SK-N-SH treated with all-trans-retinoic acid at 6 μM for 48 hours (cell line): ENCODE measurements around the gene GLT8D1.

ENCODE experiments used
- ATAC-seq: fragments of 200-7000 bp; cut with Tn5 transposase; 3 replicates; pipeline ENCODE4 v1.9.1; 2020; ENCODE audit warnings: mild to moderate bottlenecking, moderate library complexity
- ARNTL ChIP-seq: fragments of 450-650 bp; formaldehyde crosslinking; IDR thresholded peaks from 2 replicates; pipeline ENCODE4 v1.5.0; 2020; ENCODE audit warnings: low read depth, mild to moderate bottlenecking, moderate library complexity, borderline replicate concordance
- BACH2 ChIP-seq: fragments of 250-450 bp; sonication (Bioruptor Pico); IDR thresholded peaks from 2 replicates; pipeline ENCODE4 v1.9.0; 2021; ENCODE audit warnings: mild to moderate bottlenecking, borderline replicate concordance
- CSDC2 ChIP-seq: fragments of 250-450 bp; sonication (Bioruptor Pico); IDR thresholded peaks from 2 replicates; pipeline ENCODE4 v1.5.0; 2020; ENCODE audit warnings: mild to moderate bottlenecking, moderate library complexity
- ESRRG ChIP-seq: fragments of 250-450 bp; sonication (Bioruptor Pico); IDR thresholded peaks from 2 replicates; pipeline ENCODE4 v1.6.1; 2021; ENCODE audit warnings: mild to moderate bottlenecking
- GLIS3 ChIP-seq: fragments of 250-450 bp; sonication (Bioruptor Pico); IDR thresholded peaks from 2 replicates; pipeline ENCODE4 v1.5.0; 2020; ENCODE audit warnings: mild to moderate bottlenecking, moderate library complexity
- ISL1 ChIP-seq: fragments of 250-450 bp; sonication (Bioruptor Pico); IDR thresholded peaks from 2 replicates; pipeline ENCODE4 v2.1.2; 2022; ENCODE audit warnings: mild to moderate bottlenecking, moderate library complexity
- OSR1 ChIP-seq: fragments of 250-450 bp; sonication (Bioruptor Pico); IDR thresholded peaks from 2 replicates; pipeline ENCODE4 v1.8.0; 2022; ENCODE audit warnings: moderate library complexity, mild to moderate bottlenecking, inconsistent platforms
- PPARA ChIP-seq: fragments of 250-450 bp; sonication (Bioruptor Pico); IDR thresholded peaks from 2 replicates; pipeline ENCODE4 v1.5.0; 2020; ENCODE audit warnings: mild to moderate bottlenecking, borderline replicate concordance
- RARB ChIP-seq: fragments of 250-450 bp; sonication (Bioruptor Pico); IDR thresholded peaks from 2 replicates; pipeline ENCODE4 v1.8.0; 2021; ENCODE audit warnings: mild to moderate bottlenecking, moderate library complexity
- SNAI2 ChIP-seq: fragments of 250-450 bp; sonication (Bioruptor Pico); IDR thresholded peaks from 2 replicates; pipeline ENCODE4 v1.5.0; 2020; ENCODE audit warnings: mild to moderate bottlenecking, moderate library complexity
- TCF4 ChIP-seq: fragments of 250-450 bp; sonication (Bioruptor Pico); IDR thresholded peaks from 2 replicates; pipeline ENCODE4 v1.8.0; 2021; ENCODE audit warnings: mild to moderate bottlenecking, moderate library complexity, borderline replicate concordance
- ZC3H10 ChIP-seq: fragments of 250-450 bp; sonication (Bioruptor Pico); IDR thresholded peaks from 2 replicates; pipeline ENCODE4 v1.5.1; 2021; ENCODE audit warnings: mild to moderate bottlenecking, moderate library complexity
- ZFP3 ChIP-seq: fragments of 250-450 bp; sonication (Bioruptor Pico); IDR thresholded peaks from 2 replicates; pipeline ENCODE4 v1.5.0; 2020; ENCODE audit warnings: mild to moderate bottlenecking, moderate library complexity
- ZFP30 ChIP-seq: fragments of 450-650 bp; formaldehyde crosslinking; IDR thresholded peaks from 2 replicates; pipeline ENCODE4 v1.5.0; 2022; ENCODE audit warnings: mild to moderate bottlenecking, moderate library complexity
- ZNF565 ChIP-seq: fragments of 450-650 bp; formaldehyde crosslinking; conservative IDR thresholded peaks from 2 replicates; pipeline ENCODE4 v1.5.0; 2020; ENCODE audit warnings: low read depth, mild to moderate bottlenecking, moderate library complexity
- ZNF8 ChIP-seq: fragments of 450-650 bp; formaldehyde crosslinking; IDR thresholded peaks from 2 replicates; pipeline ENCODE4 v1.5.0; 2020; ENCODE audit warnings: mild to moderate bottlenecking, moderate library complexity
- TF ChIP-seq, protein P1 (sequence below): fragments of 250-450 bp; sonication (Bioruptor Pico); IDR thresholded peaks from 2 replicates; pipeline ENCODE4 v1.5.1; 2021; ENCODE audit warnings: mild to moderate bottlenecking, moderate library complexity
- TF ChIP-seq, protein P2 (sequence below): fragments of 250-450 bp; sonication (Bioruptor Pico); IDR thresholded peaks from 2 replicates; pipeline ENCODE4 v1.8.0; 2021; ENCODE audit warnings: low read depth, mild to moderate bottlenecking, moderate library complexity, borderline replicate concordance
- TF ChIP-seq, protein P3 (sequence below): fragments of 250-450 bp; sonication (Bioruptor Pico); IDR thresholded peaks from 2 replicates; pipeline ENCODE4 v1.5.0; 2020; ENCODE audit warnings: mild to moderate bottlenecking, moderate library complexity
- TF ChIP-seq, protein P4 (sequence below): fragments of 250-450 bp; sonication (Bioruptor Pico); IDR thresholded peaks from 2 replicates; pipeline ENCODE4 v1.8.0; 2020; ENCODE audit warnings: mild to moderate bottlenecking, moderate library complexity, borderline replicate concordance

GLT8D1 gene

DNA sequence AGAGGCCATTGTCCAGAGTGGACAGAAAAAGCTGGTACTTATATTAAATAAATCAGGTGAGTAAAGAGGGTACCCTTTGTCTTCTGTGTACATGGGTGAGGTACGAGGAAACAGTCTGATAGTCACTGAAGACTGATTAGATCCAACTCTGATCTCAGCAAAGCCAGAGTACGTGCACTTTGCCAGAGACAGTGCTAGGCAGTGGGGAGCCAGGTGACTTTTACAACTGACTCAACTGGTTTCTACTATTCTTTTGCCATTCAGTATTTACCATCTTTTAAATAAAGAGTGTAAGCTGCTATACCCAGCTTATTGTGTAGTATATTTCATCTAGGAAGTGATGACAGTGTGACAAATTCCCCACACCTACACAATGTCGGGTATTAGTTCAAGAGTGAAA, 16.4 kb downstream of the GLT8D1 start:
- no peak for ATAC-seq
- TF ChIP-seq, protein P1, sequence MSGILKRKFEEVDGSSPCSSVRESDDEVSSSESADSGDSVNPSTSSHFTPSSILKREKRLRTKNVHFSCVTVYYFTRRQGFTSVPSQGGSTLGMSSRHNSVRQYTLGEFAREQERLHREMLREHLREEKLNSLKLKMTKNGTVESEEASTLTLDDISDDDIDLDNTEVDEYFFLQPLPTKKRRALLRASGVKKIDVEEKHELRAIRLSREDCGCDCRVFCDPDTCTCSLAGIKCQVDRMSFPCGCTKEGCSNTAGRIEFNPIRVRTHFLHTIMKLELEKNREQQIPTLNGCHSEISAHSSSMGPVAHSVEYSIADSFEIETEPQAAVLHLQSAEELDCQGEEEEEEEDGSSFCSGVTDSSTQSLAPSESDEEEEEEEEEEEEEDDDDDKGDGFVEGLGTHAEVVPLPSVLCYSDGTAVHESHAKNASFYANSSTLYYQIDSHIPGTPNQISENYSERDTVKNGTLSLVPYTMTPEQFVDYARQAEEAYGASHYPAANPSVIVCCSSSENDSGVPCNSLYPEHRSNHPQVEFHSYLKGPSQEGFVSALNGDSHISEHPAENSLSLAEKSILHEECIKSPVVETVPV = no peak
- TF ChIP-seq, protein P2, sequence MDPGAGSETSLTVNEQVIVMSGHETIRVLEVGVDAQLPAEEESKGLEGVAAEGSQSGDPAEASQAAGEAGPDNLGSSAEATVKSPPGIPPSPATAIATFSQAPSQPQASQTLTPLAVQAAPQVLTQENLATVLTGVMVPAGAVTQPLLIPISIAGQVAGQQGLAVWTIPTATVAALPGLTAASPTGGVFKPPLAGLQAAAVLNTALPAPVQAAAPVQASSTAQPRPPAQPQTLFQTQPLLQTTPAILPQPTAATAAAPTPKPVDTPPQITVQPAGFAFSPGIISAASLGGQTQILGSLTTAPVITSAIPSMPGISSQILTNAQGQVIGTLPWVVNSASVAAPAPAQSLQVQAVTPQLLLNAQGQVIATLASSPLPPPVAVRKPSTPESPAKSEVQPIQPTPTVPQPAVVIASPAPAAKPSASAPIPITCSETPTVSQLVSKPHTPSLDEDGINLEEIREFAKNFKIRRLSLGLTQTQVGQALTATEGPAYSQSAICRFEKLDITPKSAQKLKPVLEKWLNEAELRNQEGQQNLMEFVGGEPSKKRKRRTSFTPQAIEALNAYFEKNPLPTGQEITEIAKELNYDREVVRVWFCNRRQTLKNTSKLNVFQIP (CRISPR knock-in tag) = no peak
- TF ChIP-seq RARB (no peak), TCF4 (CRISPR knock-in tag) (no peak), ESRRG (CRISPR knock-in tag) (no peak), ZNF8 (CRISPR knock-in tag) (no peak), OSR1 (no peak), ISL1 (CRISPR knock-in tag) (no peak), ARNTL (CRISPR knock-in tag) (no peak), PPARA (CRISPR knock-in tag) (no peak), ZFP30 (CRISPR knock-in tag) (no peak), SNAI2 (no peak), BACH2 (CRISPR knock-in tag) (no peak), ZNF565 (no peak), ZC3H10 (CRISPR knock-in tag) (no peak)
- TF ChIP-seq, protein P3, sequence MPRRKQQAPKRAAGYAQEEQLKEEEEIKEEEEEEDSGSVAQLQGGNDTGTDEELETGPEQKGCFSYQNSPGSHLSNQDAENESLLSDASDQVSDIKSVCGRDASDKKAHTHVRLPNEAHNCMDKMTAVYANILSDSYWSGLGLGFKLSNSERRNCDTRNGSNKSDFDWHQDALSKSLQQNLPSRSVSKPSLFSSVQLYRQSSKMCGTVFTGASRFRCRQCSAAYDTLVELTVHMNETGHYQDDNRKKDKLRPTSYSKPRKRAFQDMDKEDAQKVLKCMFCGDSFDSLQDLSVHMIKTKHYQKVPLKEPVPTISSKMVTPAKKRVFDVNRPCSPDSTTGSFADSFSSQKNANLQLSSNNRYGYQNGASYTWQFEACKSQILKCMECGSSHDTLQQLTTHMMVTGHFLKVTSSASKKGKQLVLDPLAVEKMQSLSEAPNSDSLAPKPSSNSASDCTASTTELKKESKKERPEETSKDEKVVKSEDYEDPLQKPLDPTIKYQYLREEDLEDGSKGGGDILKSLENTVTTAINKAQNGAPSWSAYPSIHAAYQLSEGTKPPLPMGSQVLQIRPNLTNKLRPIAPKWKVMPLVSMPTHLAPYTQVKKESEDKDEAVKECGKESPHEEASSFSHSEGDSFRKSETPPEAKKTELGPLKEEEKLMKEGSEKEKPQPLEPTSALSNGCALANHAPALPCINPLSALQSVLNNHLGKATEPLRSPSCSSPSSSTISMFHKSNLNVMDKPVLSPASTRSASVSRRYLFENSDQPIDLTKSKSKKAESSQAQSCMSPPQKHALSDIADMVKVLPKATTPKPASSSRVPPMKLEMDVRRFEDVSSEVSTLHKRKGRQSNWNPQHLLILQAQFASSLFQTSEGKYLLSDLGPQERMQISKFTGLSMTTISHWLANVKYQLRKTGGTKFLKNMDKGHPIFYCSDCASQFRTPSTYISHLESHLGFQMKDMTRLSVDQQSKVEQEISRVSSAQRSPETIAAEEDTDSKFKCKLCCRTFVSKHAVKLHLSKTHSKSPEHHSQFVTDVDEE = no peak

DNA sequence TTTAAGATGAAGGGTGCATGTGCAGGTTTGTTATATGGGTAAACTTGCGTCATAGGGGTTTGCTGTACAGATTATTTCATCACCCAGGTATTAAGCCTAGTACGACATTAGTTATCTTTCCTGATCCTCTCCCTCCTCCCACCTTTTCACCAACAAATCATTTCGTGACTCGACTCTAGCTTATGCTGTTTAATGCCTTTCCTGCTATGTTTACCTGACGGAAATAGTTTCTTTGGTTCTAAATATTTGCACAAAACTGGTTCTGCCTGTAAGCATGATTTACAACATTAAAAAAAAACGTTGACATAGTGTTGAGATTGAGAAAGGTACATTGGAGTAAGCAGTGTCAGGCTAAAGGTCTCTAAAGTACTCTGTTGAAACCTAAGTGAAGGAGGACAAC, 17.3 kb downstream of the GLT8D1 start:
- ATAC-seq = no peak

More for the DNA sequence above, 17.3 kb downstream of the GLT8D1 start:
- TF ChIP-seq ZFP3 (CRISPR knock-in tag) (no peak), ZNF565 (no peak), ARNTL (CRISPR knock-in tag) (no peak), RARB (no peak), ZFP30 (CRISPR knock-in tag) (no peak), GLIS3 (CRISPR knock-in tag) (no peak), TCF4 (CRISPR knock-in tag) (no peak), CSDC2 (CRISPR knock-in tag) (no peak), BACH2 (CRISPR knock-in tag) (no peak)
- TF ChIP-seq, protein P4, sequence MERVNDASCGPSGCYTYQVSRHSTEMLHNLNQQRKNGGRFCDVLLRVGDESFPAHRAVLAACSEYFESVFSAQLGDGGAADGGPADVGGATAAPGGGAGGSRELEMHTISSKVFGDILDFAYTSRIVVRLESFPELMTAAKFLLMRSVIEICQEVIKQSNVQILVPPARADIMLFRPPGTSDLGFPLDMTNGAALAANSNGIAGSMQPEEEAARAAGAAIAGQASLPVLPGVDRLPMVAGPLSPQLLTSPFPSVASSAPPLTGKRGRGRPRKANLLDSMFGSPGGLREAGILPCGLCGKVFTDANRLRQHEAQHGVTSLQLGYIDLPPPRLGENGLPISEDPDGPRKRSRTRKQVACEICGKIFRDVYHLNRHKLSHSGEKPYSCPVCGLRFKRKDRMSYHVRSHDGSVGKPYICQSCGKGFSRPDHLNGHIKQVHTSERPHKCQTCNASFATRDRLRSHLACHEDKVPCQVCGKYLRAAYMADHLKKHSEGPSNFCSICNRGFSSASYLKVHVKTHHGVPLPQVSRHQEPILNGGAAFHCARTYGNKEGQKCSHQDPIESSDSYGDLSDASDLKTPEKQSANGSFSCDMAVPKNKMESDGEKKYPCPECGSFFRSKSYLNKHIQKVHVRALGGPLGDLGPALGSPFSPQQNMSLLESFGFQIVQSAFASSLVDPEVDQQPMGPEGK = no peak
- TF ChIP-seq, protein P1 = no peak
